Measurements from ENCODE around the gene ANO7. TPM values are rescaled to one million over a fixed set of nuclear protein-coding genes. Genes with fewer than 3 reads are reported as not detected.
A peak's percentile ranks its signal among the peaks of the same experiment; 100 is the strongest.

The ANO7 gene, protein sequence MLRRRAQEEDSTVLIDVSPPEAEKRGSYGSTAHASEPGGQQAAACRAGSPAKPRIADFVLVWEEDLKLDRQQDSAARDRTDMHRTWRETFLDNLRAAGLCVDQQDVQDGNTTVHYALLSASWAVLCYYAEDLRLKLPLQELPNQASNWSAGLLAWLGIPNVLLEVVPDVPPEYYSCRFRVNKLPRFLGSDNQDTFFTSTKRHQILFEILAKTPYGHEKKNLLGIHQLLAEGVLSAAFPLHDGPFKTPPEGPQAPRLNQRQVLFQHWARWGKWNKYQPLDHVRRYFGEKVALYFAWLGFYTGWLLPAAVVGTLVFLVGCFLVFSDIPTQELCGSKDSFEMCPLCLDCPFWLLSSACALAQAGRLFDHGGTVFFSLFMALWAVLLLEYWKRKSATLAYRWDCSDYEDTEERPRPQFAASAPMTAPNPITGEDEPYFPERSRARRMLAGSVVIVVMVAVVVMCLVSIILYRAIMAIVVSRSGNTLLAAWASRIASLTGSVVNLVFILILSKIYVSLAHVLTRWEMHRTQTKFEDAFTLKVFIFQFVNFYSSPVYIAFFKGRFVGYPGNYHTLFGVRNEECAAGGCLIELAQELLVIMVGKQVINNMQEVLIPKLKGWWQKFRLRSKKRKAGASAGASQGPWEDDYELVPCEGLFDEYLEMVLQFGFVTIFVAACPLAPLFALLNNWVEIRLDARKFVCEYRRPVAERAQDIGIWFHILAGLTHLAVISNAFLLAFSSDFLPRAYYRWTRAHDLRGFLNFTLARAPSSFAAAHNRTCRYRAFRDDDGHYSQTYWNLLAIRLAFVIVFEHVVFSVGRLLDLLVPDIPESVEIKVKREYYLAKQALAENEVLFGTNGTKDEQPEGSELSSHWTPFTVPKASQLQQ
- total RNA-seq (2014; rRNA removed; shearing (Covaris generic)), result 0.63 and 1.7 TPM in 2 replicates

DNA sequence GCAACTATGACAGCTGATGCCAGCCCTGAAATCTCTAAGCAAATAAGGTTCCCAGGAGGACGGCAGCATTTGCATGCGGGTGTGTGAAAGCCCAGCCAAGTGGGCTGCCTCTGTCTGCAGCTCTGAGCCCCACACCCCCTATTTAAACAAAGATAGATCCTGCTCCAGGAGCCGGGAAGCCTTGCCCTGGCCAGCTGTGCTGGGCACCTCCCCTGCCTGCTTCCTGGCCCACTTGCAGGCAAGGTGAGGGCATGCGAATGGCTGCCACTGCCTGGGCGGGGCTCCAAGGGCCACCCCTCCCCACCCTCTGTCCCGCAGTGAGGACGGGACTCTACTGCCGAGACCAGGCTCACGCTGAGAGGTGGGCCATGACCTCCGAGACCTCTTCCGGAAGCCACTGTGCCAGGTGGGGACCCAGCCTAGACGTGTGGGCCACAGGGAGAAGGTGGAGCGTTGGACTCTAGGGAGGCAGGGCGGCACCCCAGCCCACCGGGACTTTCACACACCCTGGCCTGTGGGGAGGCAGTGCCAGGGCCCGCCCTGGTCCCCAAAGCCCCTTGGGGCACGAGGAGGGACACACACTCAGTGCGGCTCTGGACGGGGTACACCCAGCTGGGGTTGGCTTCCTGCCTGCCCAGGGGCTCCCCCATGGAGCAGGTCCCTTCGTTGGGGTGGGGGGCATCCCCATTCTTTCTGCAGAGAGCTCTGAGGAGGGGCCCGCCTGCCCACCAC is at the start of gene ANO7:
Gene ANO7 (plus strand): TSS at position 317 of the 732 bp plus-strand sequence. CDS start 1,387 bp downstream, outside the sequence.
- DNase-seq (ENCODE audit: low read depth in 1 of 2, low spot score in 2 of 2), result no peak
- no peaks in the 10 kb centered on the region for H3K4me1 ChIP-seq (replicated peaks)
- H3K27me3 ChIP-seq (replicated peaks), result no peaks in the 10 kb centered on the region
- no peak within 1 kb of the TSS for H3K27ac ChIP-seq
- H3K9me3 ChIP-seq (replicated peaks), result no peaks in the 10 kb centered on the region
- H3K4me3 ChIP-seq, result no peak within 1 kb of the TSS
- peaks cover 1% of the 10 kb centered on the region; the same call in 1 of the 2 replicates for H3K36me3 ChIP-seq

DNA sequence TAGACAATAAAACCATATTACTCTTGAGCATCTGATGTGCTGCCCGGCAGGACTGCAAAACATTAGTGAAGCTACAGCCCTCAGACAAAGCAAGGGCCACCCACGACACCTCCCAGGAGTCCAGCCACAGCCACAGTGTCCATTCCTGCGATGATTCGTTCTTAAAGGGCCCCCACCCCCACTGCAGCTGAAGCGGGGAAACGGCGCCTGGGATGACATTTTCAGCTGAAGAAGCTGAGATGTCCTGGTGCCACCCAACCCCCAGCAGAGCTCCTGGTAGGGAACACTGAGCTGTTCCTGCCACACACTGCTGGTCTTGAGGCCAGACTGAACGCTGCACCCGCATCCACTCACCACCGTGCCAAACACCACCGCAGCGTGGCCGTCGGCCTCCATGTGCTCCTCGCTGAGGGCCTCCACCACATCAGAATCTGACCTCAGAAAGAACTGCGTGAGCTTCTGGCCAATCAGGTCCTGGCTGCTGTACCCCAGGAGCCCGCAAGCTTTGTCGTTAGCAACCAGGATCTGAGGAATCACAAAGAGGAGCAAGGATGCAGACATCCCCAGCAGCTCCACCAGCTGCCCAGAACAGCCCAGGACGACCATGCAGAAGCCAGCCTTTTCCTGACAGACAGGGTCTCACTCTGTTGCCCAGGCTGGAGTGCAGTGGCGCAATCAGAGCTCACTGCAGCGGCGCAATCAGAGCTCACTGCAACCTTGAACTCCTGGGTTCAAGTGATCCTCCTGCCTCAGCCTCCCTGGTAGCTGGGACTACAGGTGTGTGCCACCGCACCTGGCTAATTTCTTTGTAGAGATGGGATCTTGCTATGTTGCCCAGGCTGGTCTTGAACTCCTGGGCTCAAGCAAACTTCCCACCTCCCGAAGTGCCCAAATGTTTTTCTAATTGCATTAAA is 48.7 kb upstream of the ANO7 start:
- peaks cover 60% of the 10 kb centered on the region for H3K36me3 ChIP-seq

DNA sequence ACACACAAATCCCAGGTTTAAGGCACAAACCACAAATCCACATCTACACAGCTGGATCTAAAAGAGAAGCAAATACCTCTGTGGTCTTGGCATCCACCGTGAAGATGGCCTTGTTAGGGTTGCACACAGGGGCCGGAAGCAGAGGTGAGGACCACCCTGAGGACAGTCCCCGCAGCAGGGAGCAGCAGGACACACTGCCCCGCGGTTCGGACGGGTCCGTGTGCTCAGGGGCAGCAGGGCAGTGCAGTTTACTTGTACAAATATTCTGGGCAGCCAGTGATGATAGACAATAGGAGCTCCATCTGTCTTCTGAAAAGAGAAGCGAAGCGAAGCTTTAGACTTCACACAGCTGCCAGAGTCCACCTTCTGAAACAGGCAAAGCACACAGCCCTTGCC is 48.0 kb upstream of the ANO7 start:
- Histone ChIP-seq H3K9me3 (replicated peaks) (no peaks in the 10 kb centered on the region), H3K27me3 (replicated peaks) (no peaks in the 10 kb centered on the region), H3K36me3 (peaks cover 54% of the 10 kb centered on the region), H3K4me1 (replicated peaks) (peaks cover 47% of the 10 kb centered on the region), H3K4me3 (no peak overlapping the region), H3K27ac (no peak overlapping the region; the same call in 1 of the 2 replicates)
- DNase-seq (ENCODE audit: low read depth in 1 of 2, low spot score in 2 of 2), result peak in 1 of 2 experiments; percentile 40

More for the DNA sequence above, 48.7 kb upstream of the ANO7 start:
- Histone ChIP-seq H3K4me1 (replicated peaks) (peaks cover 47% of the 10 kb centered on the region), H3K9me3 (replicated peaks) (no peaks in the 10 kb centered on the region), H3K27me3 (replicated peaks) (no peaks in the 10 kb centered on the region), H3K27ac (peak overlapping the region; percentile 7; the same call in 1 of the 2 replicates), H3K4me3 (no peak overlapping the region)
- peak; percentile 88 to 92 for DNase-seq (ENCODE audit: low read depth in 1 of 2, low spot score in 2 of 2)

DNA sequence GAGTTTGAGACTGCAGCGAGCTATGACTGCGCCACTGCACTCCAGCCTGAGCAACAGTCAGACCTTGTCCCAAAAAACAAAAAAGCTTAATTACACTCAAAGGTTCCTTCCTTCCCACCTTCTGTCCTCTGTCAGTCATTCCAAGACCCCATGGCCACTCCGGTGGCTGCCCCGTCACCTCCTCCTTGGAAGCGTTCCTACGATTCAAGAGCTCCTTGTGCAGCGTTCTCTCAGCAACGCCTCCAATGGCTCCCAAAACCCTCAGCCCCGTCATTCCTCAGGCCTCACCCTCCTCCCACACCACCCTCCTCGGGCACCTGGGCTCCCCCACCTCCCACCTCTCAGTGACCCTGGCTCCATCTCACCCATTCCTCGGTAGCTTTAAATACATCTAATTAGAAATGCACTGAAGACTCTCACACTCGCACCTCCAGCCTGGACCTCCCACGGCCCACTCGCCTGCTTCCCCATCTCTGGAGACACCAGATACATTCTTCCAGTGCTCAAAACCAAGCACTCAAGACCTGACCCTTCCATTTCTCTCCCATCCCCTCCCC is 47.2 kb upstream of the ANO7 start:
- Histone ChIP-seq H3K27me3 (replicated peaks) (no peaks in the 10 kb centered on the region), H3K9me3 (replicated peaks) (no peaks in the 10 kb centered on the region), H3K4me1 (replicated peaks) (peaks cover 47% of the 10 kb centered on the region), H3K27ac (no peak overlapping the region), H3K4me3 (no peak overlapping the region), H3K36me3 (peaks cover 45% of the 10 kb centered on the region)
- no peak for DNase-seq (ENCODE audit: low read depth in 1 of 2, low spot score in 2 of 2)

GRCh38 chr2:241142063-241142462 is 46.4 kb upstream of the ANO7 start:
- peaks cover 38% of the 10 kb centered on the region for H3K36me3 ChIP-seq
- no peaks in the 10 kb centered on the region for H3K9me3 ChIP-seq (replicated peaks)
- H3K4me1 ChIP-seq (replicated peaks), result peaks cover 42% of the 10 kb centered on the region
- H3K27ac ChIP-seq, result no peak overlapping the region
- no peak for DNase-seq (ENCODE audit: low read depth in 1 of 2, low spot score in 2 of 2)
- H3K27me3 ChIP-seq (replicated peaks), result no peaks in the 10 kb centered on the region
- no peak overlapping the region for H3K4me3 ChIP-seq

- Histone ChIP-seq H3K36me3 (peaks cover 36% of the 10 kb centered on the region), H3K4me1 (replicated peaks) (peaks cover 36% of the 10 kb centered on the region), H3K9me3 (replicated peaks) (no peaks in the 10 kb centered on the region), H3K27ac (no peak overlapping the region), H3K4me3 (no peak overlapping the region), H3K27me3 (replicated peaks) (no peaks in the 10 kb centered on the region)
- DNase-seq (ENCODE audit: low read depth in 1 of 2, low spot score in 2 of 2), result no peak
These were observed 45.9 kb upstream of the ANO7 start for GRCh38 chr2:241142593-241142992.

- H3K4me1 ChIP-seq (replicated peaks), result peaks cover 13% of the 10 kb centered on the region
- no peak overlapping the region for H3K4me3 ChIP-seq
- peaks cover 19% of the 10 kb centered on the region for H3K36me3 ChIP-seq
- H3K9me3 ChIP-seq (replicated peaks), result no peaks in the 10 kb centered on the region
- no peaks in the 10 kb centered on the region for H3K27me3 ChIP-seq (replicated peaks)
- DNase-seq (ENCODE audit: low read depth in 1 of 2, low spot score in 2 of 2), result no peak
- H3K27ac ChIP-seq, result no peak overlapping the region
These were observed 42.2 kb upstream of the ANO7 start for GRCh38 chr2:241146286-241146685.

- Histone ChIP-seq H3K4me1 (replicated peaks) (peaks cover 23% of the 10 kb centered on the region), H3K36me3 (peaks cover 15% of the 10 kb centered on the region), H3K27me3 (replicated peaks) (no peaks in the 10 kb centered on the region), H3K9me3 (replicated peaks) (no peaks in the 10 kb centered on the region), H3K27ac (no peak overlapping the region), H3K4me3 (no peak overlapping the region)
- no peak for DNase-seq (ENCODE audit: low read depth in 1 of 2, low spot score in 2 of 2)
These were observed 41.1 kb upstream of the ANO7 start for GRCh38 chr2:241147336-241147735.

DNA sequence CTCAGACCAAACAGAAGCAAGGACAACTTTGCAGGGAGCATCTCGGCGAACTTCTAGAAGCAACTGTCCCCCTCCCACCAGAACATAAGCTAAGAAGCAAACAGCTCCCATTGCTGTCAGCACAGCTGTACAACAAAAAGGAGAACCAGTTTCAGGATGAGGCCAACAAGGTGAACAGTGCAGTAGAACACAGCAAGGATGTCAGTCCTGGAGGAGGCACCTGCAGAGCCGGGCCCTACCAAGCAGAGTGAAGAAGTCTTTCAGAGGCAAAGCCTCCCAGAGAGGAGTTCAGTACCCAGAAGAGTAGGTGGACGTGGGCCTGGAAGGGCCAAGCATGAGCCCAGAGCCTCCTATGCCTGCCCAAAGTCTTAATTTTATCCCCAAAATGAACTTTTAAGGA is 40.2 kb upstream of the ANO7 start:
- Histone ChIP-seq H3K27ac (no peak overlapping the region), H3K27me3 (replicated peaks) (no peaks in the 10 kb centered on the region), H3K36me3 (peaks cover 23% of the 10 kb centered on the region), H3K9me3 (replicated peaks) (no peaks in the 10 kb centered on the region), H3K4me1 (replicated peaks) (peaks cover 26% of the 10 kb centered on the region), H3K4me3 (peak overlapping the region; percentile 77)
- no peak for DNase-seq (ENCODE audit: low read depth in 1 of 2, low spot score in 2 of 2)

DNA sequence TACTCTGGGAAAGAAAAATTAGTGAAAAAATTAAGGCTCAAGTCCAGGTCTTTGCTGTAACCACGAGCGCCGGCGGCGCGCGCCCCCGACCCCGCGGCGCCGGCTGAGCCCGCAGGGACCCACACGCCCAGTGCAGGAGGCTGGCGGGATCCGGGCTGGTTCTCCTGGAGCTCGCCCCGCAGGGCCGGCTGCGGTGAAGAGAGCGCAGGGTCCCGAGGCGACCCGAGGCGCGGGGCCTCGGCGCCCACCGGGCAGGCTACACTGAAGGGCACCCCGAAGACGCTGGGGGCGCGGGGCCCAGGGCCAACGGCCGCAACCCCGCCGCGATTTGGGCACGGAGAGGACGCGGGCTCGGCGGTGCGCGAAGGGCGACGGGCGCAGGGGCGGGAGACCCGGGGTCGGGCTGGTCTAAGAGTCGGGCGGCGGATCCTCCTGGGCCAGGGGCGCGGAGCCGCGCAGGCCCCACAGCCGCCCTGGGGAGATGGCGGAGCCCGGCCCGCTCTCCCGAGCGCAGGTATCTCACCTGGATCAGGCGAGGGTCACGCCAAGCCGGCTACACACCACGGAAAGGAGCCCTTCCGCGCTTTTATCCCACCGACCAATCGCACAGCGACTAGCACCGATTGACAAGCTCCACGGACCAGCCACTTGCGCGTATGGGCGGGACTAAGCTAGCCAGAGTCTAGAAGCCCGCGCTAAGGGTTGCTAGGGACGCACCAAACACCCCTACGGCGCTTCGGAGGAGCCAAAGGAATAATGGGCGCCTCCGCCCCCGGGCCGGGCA is 39.4 kb upstream of the ANO7 start, which contains the start of gene PASK:
Gene PASK (minus strand): TSS at position 582 of the 784 bp plus-strand sequence. CDS start 6,440 bp downstream, outside the sequence.
- Histone ChIP-seq H3K27me3 (replicated peaks) (no peaks in the 10 kb centered on the region), H3K4me1 (replicated peaks) (peaks cover 31% of the 10 kb centered on the region), H3K4me3 (peak within 1 kb of the TSS; percentile 77), H3K36me3 (peaks cover 27% of the 10 kb centered on the region), H3K27ac (peak within 1 kb of the TSS; percentile 64), H3K9me3 (replicated peaks) (no peaks in the 10 kb centered on the region)
- peak; percentile 91 to 96 for DNase-seq (ENCODE audit: low read depth in 1 of 2, low spot score in 2 of 2)

GRCh38 chr2:241149675-241149924 is 38.9 kb upstream of the ANO7 start:
- Histone ChIP-seq H3K27me3 (replicated peaks) (no peaks in the 10 kb centered on the region), H3K9me3 (replicated peaks) (no peaks in the 10 kb centered on the region), H3K4me3 (peak overlapping the region; percentile 77), H3K4me1 (replicated peaks) (peaks cover 31% of the 10 kb centered on the region), H3K27ac (no peak overlapping the region), H3K36me3 (peaks cover 32% of the 10 kb centered on the region)
- DNase-seq (ENCODE audit: low read depth in 1 of 2, low spot score in 2 of 2), result no peak

Data from SJSA1 (cell line).